Stimulated activated memory B cell treated with anti-CD40 and anti-IgM and Interleukin-4, amounts not matched to agents 10 μg/mL and 1 μg/mL and 100 μg/mL, for 72 hours (primary cell): ENCODE results near the gene NANOS2.

Experiments
- ATAC-seq: fragments of 150-1000 bp; cut with Tn5 transposase; 2 replicates; pipeline ENCODE4 v1.10.0; 2021
- H3K27ac Mint-ChIP-seq: one replicate; pipeline ENCODE4 v1.8.0; 2022; ENCODE audit warnings: mild to moderate bottlenecking, mixed read lengths
- H3K27me3 Mint-ChIP-seq: one replicate; pipeline ENCODE4 v1.8.0; 2022; ENCODE audit warnings: mixed read lengths
- H3K36me3 Mint-ChIP-seq: one replicate; pipeline ENCODE4 v1.8.0; 2022; ENCODE audit warnings: mixed read lengths
- H3K4me1 Mint-ChIP-seq: one replicate; pipeline ENCODE4 v1.8.0; 2022; ENCODE audit warnings: mixed read lengths
- H3K4me3 Mint-ChIP-seq: one replicate; pipeline ENCODE4 v1.8.0; 2022; ENCODE audit warnings: mild to moderate bottlenecking, moderate library complexity, mixed read lengths
- H3K9me3 Mint-ChIP-seq: one replicate; pipeline ENCODE4 v1.8.0; 2022; ENCODE audit warnings: mixed read lengths

NANOS2 gene

DNA sequence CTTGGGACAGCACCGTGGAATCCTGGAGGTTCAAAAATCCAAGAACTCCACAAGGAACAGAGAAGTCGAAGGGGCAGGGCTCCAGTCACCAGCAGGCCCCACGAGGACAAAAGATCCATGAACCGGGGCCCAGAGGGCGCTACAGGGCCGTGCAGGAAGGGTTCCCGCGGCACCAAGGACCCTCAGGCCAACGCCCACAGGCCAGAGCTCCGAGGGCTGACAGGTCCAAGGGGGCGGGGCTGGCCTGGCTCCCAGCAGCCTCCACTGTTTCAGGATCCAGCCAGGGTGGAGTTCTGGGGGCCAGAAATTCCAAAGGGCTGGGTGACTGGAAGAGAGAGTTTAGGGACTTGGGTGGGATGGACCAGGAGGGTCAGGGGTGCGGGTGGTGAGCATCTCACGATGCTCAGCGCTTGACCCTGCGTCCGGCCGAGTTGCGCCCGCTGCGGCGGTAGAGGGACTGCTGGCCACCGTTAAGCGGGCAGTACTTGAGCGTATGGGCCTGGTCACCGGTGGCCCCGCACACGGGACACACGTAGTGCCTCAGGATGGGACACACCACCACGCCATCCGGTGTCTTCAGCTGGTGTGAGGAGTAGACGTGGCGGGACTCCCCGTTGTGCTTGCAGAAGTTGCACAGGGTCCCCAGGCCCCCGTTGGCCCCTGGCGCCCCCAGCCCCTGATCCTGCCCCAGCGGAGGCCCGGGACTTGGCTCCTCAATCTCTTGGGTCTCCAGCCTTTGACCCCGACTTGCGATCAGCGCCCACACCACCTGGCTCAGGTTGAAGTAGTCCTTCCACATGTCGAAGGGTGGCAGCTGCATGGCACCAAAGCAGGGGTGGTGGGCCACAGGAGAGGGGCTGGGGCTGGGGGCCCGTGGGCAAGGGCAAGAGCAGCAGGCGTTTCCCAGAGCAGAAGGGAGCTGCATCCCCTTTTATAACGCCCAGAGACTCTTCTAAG is at the start of gene NANOS2:
Gene NANOS2 (minus strand): TSS at position 905 of the 957 bp plus-strand sequence. CDS start 85 bp downstream, at position 820.
- Mint-ChIP-seq H3K4me3 (no peak within 1 kb of the TSS), H3K27me3 (peaks cover 87% of the 10 kb centered on the region), H3K27ac (no peak within 1 kb of the TSS), H3K36me3 (no peaks in the 10 kb centered on the region), H3K4me1 (no peaks in the 10 kb centered on the region), H3K9me3 (no peaks in the 10 kb centered on the region)
- peak; percentile 12 for ATAC-seq

DNA sequence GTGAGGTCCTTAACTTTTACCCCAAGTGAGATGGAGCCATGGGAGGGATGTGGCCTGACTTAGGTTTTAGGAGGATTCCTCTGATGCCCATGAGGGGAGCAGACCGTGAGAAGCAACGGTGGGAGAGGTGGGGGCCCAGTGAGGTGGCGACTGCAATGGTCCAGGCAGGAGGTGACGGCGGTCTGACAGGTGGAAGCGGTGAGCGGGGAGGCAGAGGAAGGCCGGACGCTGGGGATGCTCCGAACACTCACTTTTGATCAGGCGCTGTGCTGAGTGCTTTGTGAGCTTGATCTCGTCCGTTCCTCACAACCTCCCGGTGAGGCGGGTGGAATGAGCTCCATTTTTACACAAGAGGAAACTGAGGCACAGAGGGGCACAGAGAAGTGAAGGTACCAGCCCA is 47.4 kb upstream of the NANOS2 start:
- H3K9me3 Mint-ChIP-seq = peaks cover 3% of the 10 kb centered on the region
- H3K4me1 Mint-ChIP-seq = peaks cover 7% of the 10 kb centered on the region
- H3K4me3 Mint-ChIP-seq = no peak overlapping the region
- no peak for ATAC-seq
- no peak overlapping the region for H3K27ac Mint-ChIP-seq
- no peaks in the 10 kb centered on the region for H3K36me3 Mint-ChIP-seq
- H3K27me3 Mint-ChIP-seq = peaks cover 70% of the 10 kb centered on the region

DNA sequence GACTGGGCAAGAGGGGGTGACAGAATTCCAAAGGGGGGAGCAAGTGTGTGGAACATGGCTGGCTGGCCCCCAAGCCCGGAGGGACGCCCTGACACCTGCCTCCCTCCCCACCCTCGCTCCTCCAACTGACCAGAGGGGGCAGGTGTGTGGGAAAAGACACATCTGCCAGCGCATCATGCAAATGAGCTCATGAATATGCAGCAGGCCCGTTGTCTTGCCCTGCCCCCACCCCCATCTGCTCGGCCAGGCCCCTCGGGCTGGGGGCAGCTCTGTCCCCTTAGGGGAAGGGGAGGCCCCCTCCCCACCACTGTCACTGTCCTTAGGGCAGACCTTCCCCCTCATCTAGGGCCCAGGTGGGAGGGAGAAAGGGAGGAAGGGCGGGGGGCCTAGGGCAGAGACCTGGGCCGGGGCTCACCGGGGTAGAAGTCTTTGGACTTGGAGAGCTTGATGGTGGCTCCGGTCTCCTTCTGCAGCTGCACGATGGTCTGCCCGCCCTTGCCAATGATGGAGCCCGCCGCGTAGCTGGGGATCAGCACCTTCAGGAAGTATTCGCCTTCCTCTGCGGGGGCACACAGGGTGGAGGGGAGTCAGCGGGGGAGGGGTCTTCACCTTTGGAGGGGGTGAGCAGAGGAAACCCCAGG is 46.1 kb upstream of the NANOS2 start:
- peaks cover 61% of the 10 kb centered on the region for H3K27me3 Mint-ChIP-seq

DNA sequence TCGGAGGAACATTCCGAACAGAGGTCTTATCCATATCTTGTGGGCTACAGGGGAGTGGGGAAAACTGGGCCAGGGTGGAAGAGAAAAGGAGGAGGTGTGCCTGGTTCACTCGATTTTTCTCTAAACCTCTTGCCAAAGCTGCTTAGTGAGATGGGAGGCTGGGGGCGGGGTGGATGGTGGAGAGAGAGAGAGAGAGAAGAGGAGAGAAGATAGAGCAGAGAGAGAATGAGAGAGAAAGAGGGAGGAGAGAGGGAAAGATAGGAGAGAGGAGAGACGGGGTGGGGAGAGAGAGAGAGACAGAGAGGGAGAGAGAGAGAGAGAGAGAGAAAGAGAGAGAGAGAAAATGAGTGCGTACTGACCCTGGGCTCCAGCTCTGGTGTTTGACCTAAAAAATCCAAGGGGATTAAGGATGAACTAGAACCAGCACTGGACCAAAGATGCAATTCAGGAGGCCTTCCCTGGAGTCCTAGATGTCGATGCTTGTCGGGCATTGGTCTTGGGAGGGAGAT is 45.0 kb upstream of the NANOS2 start:
- Mint-ChIP-seq H3K27me3 (peaks cover 68% of the 10 kb centered on the region), H3K9me3 (peaks cover 9% of the 10 kb centered on the region), H3K4me1 (peaks cover 7% of the 10 kb centered on the region), H3K36me3 (no peaks in the 10 kb centered on the region), H3K4me3 (no peak overlapping the region), H3K27ac (no peak overlapping the region)
- no peak for ATAC-seq

More for the DNA sequence above, 46.1 kb upstream of the NANOS2 start:
- Mint-ChIP-seq H3K36me3 (no peaks in the 10 kb centered on the region), H3K27ac (no peak overlapping the region), H3K4me3 (no peak overlapping the region), H3K4me1 (peaks cover 7% of the 10 kb centered on the region), H3K9me3 (peaks cover 3% of the 10 kb centered on the region)
- ATAC-seq = peak; percentile 47

DNA sequence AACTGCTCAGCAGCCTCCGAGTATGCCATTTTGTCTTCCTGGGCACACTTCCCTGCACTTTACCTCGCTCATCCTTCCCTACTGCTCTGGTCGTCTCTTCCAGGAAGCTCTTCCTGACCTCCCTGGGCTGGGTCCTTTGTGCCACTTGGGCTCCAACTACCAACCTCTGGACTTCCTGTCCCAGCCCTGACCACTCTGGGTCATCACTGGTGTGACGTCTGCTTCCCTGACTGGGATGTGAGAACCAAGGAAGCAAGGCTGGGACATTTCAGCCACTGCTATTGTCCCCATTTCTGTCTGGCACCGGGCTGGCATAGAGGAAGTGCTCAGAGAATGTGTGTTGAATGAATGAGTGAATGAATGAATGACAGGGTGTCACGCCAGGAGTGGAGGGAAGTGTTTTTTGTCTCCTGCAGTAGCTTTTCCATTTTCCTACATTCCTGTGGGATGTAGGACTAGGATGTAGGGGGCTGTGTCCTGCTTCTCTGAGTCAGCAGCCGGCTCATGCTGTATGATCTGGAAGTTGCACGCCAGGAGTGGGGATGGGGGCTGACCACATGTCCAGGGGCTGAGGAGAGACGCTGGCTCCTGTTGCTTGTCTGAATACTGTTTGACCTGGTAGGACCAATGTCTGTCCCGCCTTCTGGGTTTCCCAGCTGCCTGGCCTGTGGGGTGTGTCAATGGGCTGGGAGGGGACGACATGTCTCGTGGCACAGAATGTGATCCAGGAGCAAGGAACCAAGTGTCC is 44.4 kb upstream of the NANOS2 start:
- Mint-ChIP-seq H3K27me3 (peaks cover 72% of the 10 kb centered on the region), H3K36me3 (no peaks in the 10 kb centered on the region), H3K4me1 (peaks cover 7% of the 10 kb centered on the region), H3K9me3 (peaks cover 9% of the 10 kb centered on the region), H3K4me3 (no peak overlapping the region), H3K27ac (no peak overlapping the region)
- ATAC-seq = no peak

DNA sequence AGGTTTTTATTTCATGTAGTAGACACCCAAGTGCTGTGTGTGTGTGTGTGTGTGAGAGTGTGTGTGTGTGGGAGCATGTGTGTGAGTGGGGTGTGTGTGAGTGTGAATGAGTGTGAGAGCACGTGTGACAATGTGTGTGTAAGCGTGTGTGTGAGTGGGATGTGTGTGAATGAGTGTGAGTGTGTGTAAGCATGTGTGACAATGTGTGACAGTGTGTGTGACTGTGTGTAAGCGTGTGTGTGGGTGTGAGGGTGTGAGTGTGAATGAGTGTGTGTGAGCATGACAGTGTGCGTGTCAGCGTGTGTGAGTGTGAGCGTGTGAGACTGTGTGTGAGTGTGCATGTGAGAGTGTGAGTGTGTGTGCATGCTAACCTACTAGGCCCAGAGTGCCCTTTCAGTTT is 43.7 kb upstream of the NANOS2 start:
- no peak overlapping the region for H3K27ac Mint-ChIP-seq
- no peak overlapping the region for H3K4me3 Mint-ChIP-seq
- ATAC-seq = no peak
- peaks cover 8% of the 10 kb centered on the region for H3K9me3 Mint-ChIP-seq
- peaks cover 9% of the 10 kb centered on the region for H3K4me1 Mint-ChIP-seq
- H3K27me3 Mint-ChIP-seq = peaks cover 74% of the 10 kb centered on the region
- no peaks in the 10 kb centered on the region for H3K36me3 Mint-ChIP-seq

DNA sequence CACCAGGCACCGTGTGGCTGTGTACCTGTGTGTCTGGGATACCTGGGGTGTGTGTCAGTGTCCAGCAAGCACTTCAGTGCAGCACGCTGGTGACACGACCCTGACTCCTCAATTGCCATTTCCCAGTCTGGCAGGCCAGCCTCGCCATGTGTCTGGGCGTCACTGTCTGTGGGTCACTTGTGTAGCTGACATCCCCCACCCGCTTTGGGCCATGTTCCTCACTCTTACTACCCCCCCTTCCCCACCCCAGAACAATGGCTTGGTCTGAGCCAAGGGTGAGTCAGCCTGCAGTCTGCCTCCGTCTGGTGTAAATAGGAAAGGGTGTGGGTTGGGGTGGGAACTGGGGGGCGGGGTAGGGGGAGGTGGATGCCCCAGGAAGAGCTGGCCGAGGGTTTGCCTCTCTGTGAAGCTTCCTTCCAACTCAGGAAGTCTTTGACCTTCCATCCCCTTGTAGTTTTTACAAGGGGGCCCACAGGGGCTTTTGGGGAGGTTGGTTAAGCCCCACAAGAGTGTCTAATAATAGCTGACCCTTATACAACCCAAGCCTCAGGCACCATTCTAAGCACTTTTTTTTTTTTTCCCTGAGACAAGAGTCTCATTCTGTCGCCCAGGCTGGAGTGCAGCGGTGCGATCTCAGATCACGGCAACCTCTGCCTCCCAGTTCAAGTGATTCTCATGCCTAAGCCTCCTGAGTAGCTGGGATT is 41.5 kb upstream of the NANOS2 start:
- no peak for ATAC-seq
- peaks cover 60% of the 10 kb centered on the region for H3K27me3 Mint-ChIP-seq
- no peak overlapping the region for H3K27ac Mint-ChIP-seq
- H3K36me3 Mint-ChIP-seq = no peaks in the 10 kb centered on the region
- H3K9me3 Mint-ChIP-seq = peaks cover 12% of the 10 kb centered on the region
- no peak overlapping the region for H3K4me3 Mint-ChIP-seq
- peaks cover 14% of the 10 kb centered on the region for H3K4me1 Mint-ChIP-seq

DNA sequence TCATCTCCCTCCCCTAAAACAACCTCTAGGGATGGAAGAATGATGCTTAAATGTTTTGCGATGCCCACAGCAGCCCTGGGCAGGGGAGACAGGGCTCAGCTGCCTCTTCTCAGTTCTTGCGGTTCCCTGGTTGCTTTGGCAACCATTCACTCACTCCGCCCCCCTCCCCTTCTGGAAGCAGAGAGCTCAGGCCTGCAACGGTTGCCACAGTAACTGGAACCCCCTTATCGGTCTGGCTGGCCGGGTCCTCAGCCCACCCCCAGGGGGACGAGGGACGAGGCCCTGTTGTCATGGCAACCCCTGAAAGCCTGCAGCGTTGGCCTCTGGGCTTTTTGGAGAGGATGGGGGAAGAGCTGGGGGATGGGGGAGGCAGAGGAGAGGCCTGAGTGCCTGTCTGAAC is 39.6 kb upstream of the NANOS2 start:
- H3K4me1 Mint-ChIP-seq = peaks cover 7% of the 10 kb centered on the region
- H3K27ac Mint-ChIP-seq = no peak overlapping the region
- H3K27me3 Mint-ChIP-seq = peaks cover 48% of the 10 kb centered on the region
- no peak for ATAC-seq
- H3K36me3 Mint-ChIP-seq = no peaks in the 10 kb centered on the region
- H3K4me3 Mint-ChIP-seq = no peak overlapping the region
- peaks cover 12% of the 10 kb centered on the region for H3K9me3 Mint-ChIP-seq

DNA sequence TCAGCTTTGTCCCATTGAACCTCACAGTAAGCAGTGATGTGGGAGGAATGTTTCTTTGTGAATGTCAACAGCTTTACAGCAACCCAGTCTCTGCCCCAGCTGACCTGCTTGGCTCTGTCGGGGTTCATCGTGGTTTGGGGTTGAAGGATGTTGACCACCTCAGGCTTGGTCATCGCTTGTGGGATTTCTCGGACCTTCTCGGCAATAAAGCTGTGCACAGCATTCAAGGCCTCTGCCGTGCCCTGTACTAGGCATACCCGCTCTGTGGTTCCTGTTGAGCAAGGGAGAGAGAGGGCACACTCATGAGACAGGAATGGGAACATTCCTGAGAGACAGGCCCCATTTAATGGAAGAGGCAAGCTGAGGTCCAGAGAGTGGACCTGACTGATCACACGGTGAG is 39.1 kb upstream of the NANOS2 start:
- Mint-ChIP-seq H3K4me3 (no peak overlapping the region), H3K27me3 (peaks cover 48% of the 10 kb centered on the region), H3K27ac (no peak overlapping the region), H3K36me3 (no peaks in the 10 kb centered on the region), H3K4me1 (peaks cover 7% of the 10 kb centered on the region), H3K9me3 (peaks cover 12% of the 10 kb centered on the region)
- no peak for ATAC-seq

DNA sequence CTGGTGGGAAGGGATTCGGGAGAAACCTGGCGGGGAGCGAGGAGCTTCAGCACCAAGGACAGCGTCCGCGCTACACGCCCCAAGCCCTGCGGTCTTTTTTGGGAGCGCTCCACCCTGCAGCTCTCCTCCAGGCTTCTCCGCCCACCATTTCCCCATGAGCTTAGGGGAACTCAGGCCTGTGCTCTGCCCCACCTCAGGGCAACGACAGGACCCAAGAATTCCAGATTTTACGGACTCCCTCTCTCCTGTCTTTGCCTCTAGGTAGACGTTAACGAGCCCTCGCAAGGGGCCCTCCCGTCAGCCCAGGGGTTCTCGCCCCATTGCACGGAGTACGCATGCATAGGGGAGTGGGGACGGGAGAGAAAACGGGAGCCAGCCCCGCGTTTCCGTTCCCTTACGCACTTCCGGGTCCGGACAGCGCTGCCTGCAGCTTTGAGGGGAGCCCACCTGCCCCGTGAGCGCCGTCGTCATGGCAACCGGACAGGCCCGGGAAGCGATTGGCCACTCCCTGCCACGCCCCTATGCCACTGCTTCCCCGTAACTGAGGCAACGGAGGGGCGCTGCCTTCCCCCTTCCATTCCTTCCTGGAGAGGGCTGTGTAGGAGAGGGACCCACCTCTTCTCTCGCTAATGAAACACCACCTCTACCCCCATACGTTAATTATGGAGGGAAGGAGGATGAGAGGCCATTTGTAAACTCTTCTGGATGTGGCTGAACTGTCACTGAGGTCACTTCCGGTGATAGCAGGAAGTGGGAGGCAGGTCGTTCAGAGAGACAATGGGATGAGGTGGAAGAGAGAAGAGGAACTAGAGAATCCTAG is 38.3 kb upstream of the NANOS2 start:
- H3K4me3 Mint-ChIP-seq = peak overlapping the region; percentile 69
- ATAC-seq = peak; percentile 54
- H3K27ac Mint-ChIP-seq = no peak overlapping the region
- H3K4me1 Mint-ChIP-seq = peaks cover 7% of the 10 kb centered on the region
- no peaks in the 10 kb centered on the region for H3K36me3 Mint-ChIP-seq
- peaks cover 48% of the 10 kb centered on the region for H3K27me3 Mint-ChIP-seq
- peaks cover 12% of the 10 kb centered on the region for H3K9me3 Mint-ChIP-seq

DNA sequence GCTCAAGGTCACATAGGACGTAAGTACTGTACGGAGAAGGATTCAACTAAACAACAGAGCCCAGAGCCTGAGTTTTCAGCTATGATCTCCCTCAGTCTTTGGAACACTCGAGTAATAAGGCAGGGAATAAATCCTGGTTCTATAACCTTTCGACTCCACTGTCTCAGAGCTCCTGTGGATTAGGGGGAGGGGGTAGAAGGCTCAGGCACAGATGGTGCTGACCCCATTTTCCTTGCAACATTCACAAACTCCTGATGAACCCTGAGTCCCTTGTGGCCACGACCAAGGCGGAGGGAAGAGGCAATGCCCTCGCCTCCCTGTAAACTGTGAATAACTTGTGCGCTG is 37.7 kb upstream of the NANOS2 start:
- peaks cover 7% of the 10 kb centered on the region for H3K4me1 Mint-ChIP-seq
- peaks cover 51% of the 10 kb centered on the region for H3K27me3 Mint-ChIP-seq
- peak overlapping the region; percentile 69 for H3K4me3 Mint-ChIP-seq
- peaks cover 12% of the 10 kb centered on the region for H3K9me3 Mint-ChIP-seq
- no peak overlapping the region for H3K27ac Mint-ChIP-seq
- ATAC-seq = no peak
- no peaks in the 10 kb centered on the region for H3K36me3 Mint-ChIP-seq

DNA sequence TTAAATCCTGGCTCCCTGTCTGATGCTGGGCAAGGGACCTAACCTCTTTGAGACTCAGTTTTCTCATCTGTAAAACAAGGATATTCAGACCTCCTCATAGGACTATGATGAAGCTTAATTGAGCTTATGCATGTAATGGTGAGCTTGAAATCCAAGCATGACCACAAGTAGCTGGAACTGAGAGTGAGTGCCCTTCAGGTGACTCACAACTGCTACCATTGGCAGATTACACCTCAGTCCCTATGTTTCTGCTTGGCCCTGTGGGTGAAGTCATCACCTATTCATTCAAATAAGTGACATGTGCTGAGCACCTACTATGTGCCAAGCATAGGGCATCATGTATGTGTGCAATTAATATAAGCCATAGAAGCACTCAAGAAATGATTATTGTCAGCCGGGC is 33.3 kb upstream of the NANOS2 start:
- Mint-ChIP-seq H3K36me3 (no peaks in the 10 kb centered on the region), H3K4me3 (no peak overlapping the region), H3K4me1 (peaks cover under 1% of the 10 kb centered on the region), H3K27ac (no peak overlapping the region), H3K9me3 (peaks cover 2% of the 10 kb centered on the region), H3K27me3 (peaks cover 47% of the 10 kb centered on the region)
- ATAC-seq = no peak

DNA sequence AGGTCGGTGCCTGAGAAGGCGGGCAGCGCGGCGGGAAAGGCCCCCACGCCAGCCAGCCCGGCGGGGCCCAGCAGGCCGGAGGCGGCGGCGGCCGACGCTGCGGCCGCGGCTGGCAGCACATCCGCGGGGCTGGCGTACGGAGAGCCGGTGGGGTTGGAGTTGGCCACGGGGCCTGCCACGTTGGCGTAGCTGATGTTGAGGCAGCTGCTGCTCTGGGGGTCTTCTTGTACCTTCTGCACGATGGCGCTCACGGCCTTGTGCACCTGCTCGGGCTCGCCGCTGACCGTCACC is 25.9 kb upstream of the NANOS2 start:
- Mint-ChIP-seq H3K9me3 (peaks cover 5% of the 10 kb centered on the region), H3K27me3 (peaks cover 68% of the 10 kb centered on the region), H3K4me3 (no peak overlapping the region), H3K4me1 (no peaks in the 10 kb centered on the region), H3K27ac (no peak overlapping the region), H3K36me3 (no peaks in the 10 kb centered on the region)
- no peak for ATAC-seq

DNA sequence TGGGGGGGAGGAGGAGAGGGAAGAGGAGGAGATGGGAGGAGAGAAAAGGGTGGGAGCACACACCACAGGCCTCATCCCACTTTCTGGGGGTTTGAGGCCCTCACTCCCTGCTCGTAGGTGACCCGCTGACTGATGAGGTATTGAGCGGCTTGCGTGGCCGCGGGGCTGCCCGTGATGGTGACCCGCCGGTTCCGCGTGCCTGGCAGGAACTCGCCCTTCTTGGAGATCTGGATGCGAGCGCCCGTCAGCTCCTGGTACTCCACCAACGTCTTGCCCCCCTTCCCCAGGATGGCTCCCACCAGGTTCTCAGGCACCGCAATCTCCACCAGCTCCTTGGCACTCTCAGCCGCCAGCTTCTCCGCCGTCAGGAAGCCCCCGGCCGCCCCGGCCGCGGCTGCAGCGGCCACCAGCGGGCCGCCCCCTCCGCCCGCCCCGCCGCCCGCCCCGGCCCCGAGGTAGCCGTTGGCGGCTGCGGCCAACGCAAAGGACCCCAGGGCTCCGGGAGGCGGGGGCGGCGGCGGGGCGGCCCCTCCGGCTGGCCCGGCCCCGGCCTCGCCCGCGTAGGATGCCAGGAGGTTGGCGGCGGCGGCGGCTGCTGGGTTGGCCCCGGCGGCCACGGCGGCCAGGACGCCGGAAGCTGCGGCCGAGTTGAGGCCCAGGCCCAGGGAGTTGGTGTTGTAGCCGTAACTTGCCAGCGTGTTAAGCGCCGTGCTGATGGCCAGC is 25.4 kb upstream of the NANOS2 start:
- peak; percentile 16 for ATAC-seq
- H3K27ac Mint-ChIP-seq = no peak overlapping the region
- peaks cover 5% of the 10 kb centered on the region for H3K9me3 Mint-ChIP-seq
- peaks cover 71% of the 10 kb centered on the region for H3K27me3 Mint-ChIP-seq
- no peaks in the 10 kb centered on the region for H3K4me1 Mint-ChIP-seq
- H3K36me3 Mint-ChIP-seq = no peaks in the 10 kb centered on the region
- no peak overlapping the region for H3K4me3 Mint-ChIP-seq
